H9 (cell line): Measurements from ENCODE around the gene BORCS6. TPM values are rescaled to one million over a fixed set of nuclear protein-coding genes. Genes with fewer than 3 reads are reported as not detected.

Experiments
- DNase-seq: peaks from one replicate; pipeline ENCODE4 v3.0.0-alpha.2; 2017
- H2AFZ ChIP-seq: one replicate; pipeline ENCODE4 v1.6.1; 2013; ENCODE audit warnings: mild to moderate bottlenecking, low read length, control low read depth, moderate library complexity
- H2AK5ac ChIP-seq: 2 replicates; pipeline ENCODE4 v1.6.1; 2013; ENCODE audit warnings: low read length, control low read depth, mixed read lengths; ENCODE audit not compliant: insufficient read length
- H2BK120ac ChIP-seq: one replicate; pipeline ENCODE4 v1.6.1; 2013; ENCODE audit warnings: low read depth, mild to moderate bottlenecking, low read length, control low read depth, inconsistent platforms; ENCODE audit not compliant: poor library complexity, severe bottlenecking
- H2BK12ac ChIP-seq: 2 replicates; pipeline ENCODE4 v1.6.1; 2013; ENCODE audit warnings: low read length, control low read depth, mixed read lengths, low read depth; ENCODE audit not compliant: insufficient read length
- H2BK15ac ChIP-seq: 2 replicates; pipeline ENCODE4 v1.6.1; 2013; ENCODE audit warnings: low read depth, low read length, control low read depth
- H2BK20ac ChIP-seq: one replicate; pipeline ENCODE4 v1.6.1; 2013; ENCODE audit warnings: low read depth, mild to moderate bottlenecking, low read length, control low read depth, inconsistent platforms; ENCODE audit not compliant: poor library complexity, severe bottlenecking
- H2BK5ac ChIP-seq: 2 replicates; pipeline ENCODE4 v1.6.1; 2013; ENCODE audit warnings: low read length, control low read depth, mixed read lengths; ENCODE audit not compliant: insufficient read length
- H3K14ac ChIP-seq: 2 replicates; pipeline ENCODE4 v1.6.1; 2013; ENCODE audit warnings: low read length, control low read depth; ENCODE audit not compliant: insufficient read depth
- H3K18ac ChIP-seq: 2 replicates; pipeline ENCODE4 v1.6.1; 2013; ENCODE audit warnings: low read depth, mild to moderate bottlenecking, mixed read lengths, low read length, control low read depth; ENCODE audit not compliant: insufficient read length
- H3K23ac ChIP-seq: 2 replicates; pipeline ENCODE4 v1.6.1; 2013; ENCODE audit warnings: low read length, control low read depth, mixed read lengths, low read depth; ENCODE audit not compliant: insufficient read length
- H3K23me2 ChIP-seq: 2 replicates; pipeline ENCODE4 v1.6.1; 2013; ENCODE audit warnings: low read depth, mild to moderate bottlenecking, mixed read lengths, low read length, control low read depth; ENCODE audit not compliant: insufficient read length, poor library complexity, severe bottlenecking
- H3K27ac ChIP-seq: 2 replicates; pipeline ENCODE4 v1.5.1; 2013; ENCODE audit warnings: low read length, control low read depth, mixed read lengths, low read depth; ENCODE audit not compliant: insufficient read length
- H3K27me3 ChIP-seq: 2 replicates; pipeline ENCODE4 v1.6.1; 2013; ENCODE audit warnings: low read length, control low read depth, inconsistent platforms; ENCODE audit not compliant: insufficient read depth
- H3K4ac ChIP-seq: 2 replicates; pipeline ENCODE4 v1.6.1; 2013; ENCODE audit warnings: low read depth, mild to moderate bottlenecking, control low read depth, inconsistent platforms, low read length, moderate library complexity
- H3K4me1 ChIP-seq: 2 replicates; pipeline ENCODE4 v1.6.1; 2013; ENCODE audit warnings: low read length, control low read depth, inconsistent platforms; ENCODE audit not compliant: insufficient read depth
- H3K4me2 ChIP-seq: 2 replicates; pipeline ENCODE4 v1.6.1; 2013; ENCODE audit warnings: low read length, control low read depth, mixed read lengths; ENCODE audit not compliant: insufficient read length, insufficient read depth
- H3K56ac ChIP-seq: 2 replicates; pipeline ENCODE4 v1.6.1; 2013; ENCODE audit warnings: low read depth, mild to moderate bottlenecking, mixed read lengths, low read length, control low read depth; ENCODE audit not compliant: insufficient read length
- H3K79me1 ChIP-seq: 2 replicates; pipeline ENCODE4 v1.6.1; 2013; ENCODE audit warnings: low read depth, mild to moderate bottlenecking, moderate library complexity, low read length, control low read depth, inconsistent platforms; ENCODE audit not compliant: insufficient read depth, poor library complexity, severe bottlenecking
- H3K79me2 ChIP-seq: 2 replicates; pipeline ENCODE4 v1.6.1; 2013; ENCODE audit warnings: low read length, control low read depth, inconsistent platforms; ENCODE audit not compliant: insufficient read depth
- H3K9ac ChIP-seq: 2 replicates; pipeline ENCODE4 v1.6.1; 2013; ENCODE audit warnings: low read length, control low read depth, mixed read lengths; ENCODE audit not compliant: insufficient read length; ENCODE audit errors: extremely low read depth
- H3K9me3 ChIP-seq: one replicate; pipeline ENCODE4 v1.6.1; 2013; ENCODE audit warnings: low read depth, low read length, inconsistent platforms; ENCODE audit not compliant: control insufficient read depth
- H3T11ph ChIP-seq: one replicate; pipeline ENCODE4 v1.6.1; 2013; ENCODE audit warnings: mild to moderate bottlenecking, low read length, control low read depth, inconsistent platforms
- H4K20me1 ChIP-seq: one replicate; pipeline ENCODE4 v1.6.1; 2013; ENCODE audit not compliant: control insufficient read depth, insufficient read length, insufficient read depth
- H4K5ac ChIP-seq: 2 replicates; pipeline ENCODE4 v1.6.1; 2013; ENCODE audit warnings: low read depth, mild to moderate bottlenecking, mixed read lengths, low read length, control low read depth; ENCODE audit not compliant: insufficient read length
- H4K8ac ChIP-seq: replicated peaks from 2 replicates; pipeline ENCODE4 v1.6.1; 2013; ENCODE audit warnings: low read length, control low read depth, mixed read lengths, low read depth; ENCODE audit not compliant: insufficient read length
- H4K91ac ChIP-seq: 2 replicates; pipeline ENCODE4 v1.6.1; 2013; ENCODE audit warnings: low read depth, mild to moderate bottlenecking, moderate library complexity, mixed read lengths, low read length, control low read depth; ENCODE audit not compliant: insufficient read length
- H3K27ac Mint-ChIP-seq, 3 experiments: 2 replicates in 2 of 3; 3 replicates in 1 of 3; pipeline ENCODE4 v1.8.0; 2020 to 2021; ENCODE audit warnings: mixed read lengths in 3 of 3, mild to moderate bottlenecking in 1 of 3, moderate library complexity in 1 of 3
- H3K27me3 Mint-ChIP-seq: 2 replicates; pipeline ENCODE4 v1.8.0; 2021; ENCODE audit warnings: low read depth, mild to moderate bottlenecking, moderate library complexity, mixed read lengths
- H3K36me3 Mint-ChIP-seq, 3 experiments: 2 replicates in 2 of 3; 3 replicates in 1 of 3; pipeline ENCODE4 v1.8.0; 2020 to 2021; ENCODE audit warnings: low read depth in 3 of 3, mixed read lengths in 3 of 3; ENCODE audit not compliant: insufficient read depth in 1 of 3
- H3K4me1 Mint-ChIP-seq, 2 experiments: 2 replicates each; pipeline ENCODE4 v1.8.0; 2020; ENCODE audit warnings: mixed read lengths in 2 of 2
- H3K4me3 Mint-ChIP-seq, 2 experiments: 2 replicates in 1 of 2; 3 replicates in 1 of 2; pipeline ENCODE4 v1.8.0; 2020 to 2021; ENCODE audit warnings: mild to moderate bottlenecking in 2 of 2, mixed read lengths in 2 of 2, moderate library complexity in 1 of 2
- H3K9me3 Mint-ChIP-seq, 2 experiments: 2 replicates in 1 of 2; 3 replicates in 1 of 2; pipeline ENCODE4 v1.8.0; 2020; ENCODE audit warnings: mild to moderate bottlenecking in 2 of 2, mixed read lengths in 2 of 2, moderate library complexity in 1 of 2
- WGBS: extraction: QIAGEN DNeasy Blood & Tissue Kit; methylation state at CpG from one replicate; pipeline ENCODE4 v1.1.7; 2013; ENCODE audit warnings: missing lambda C conversion rate, low lambda C conversion rate, mixed read lengths; ENCODE audit not compliant: insufficient read length; ENCODE audit errors: extremely low coverage; 5-methylcytosine and 5-hydroxymethylcytosine counted together
- total RNA-seq: library from RNA; stranded (reverse); gene quantifications from 2 replicates; pipeline ENCODE4 v1.2.1, GENCODE V29; 2021
- TF ChIP-seq, protein P1 (sequence below): fragments of 200-600 bp; sonication (generic); conservative IDR thresholded peaks from 3 replicates; pipeline ENCODE4 v1.8.0; 2021; ENCODE audit warnings: antibody characterized with exemption, mild to moderate bottlenecking

Gene BORCS6
- total RNA-seq, 1 experiment from 2014 or later: 3.1 TPM

GRCh38 chr17:8175795-8176196, 14.2 kb downstream of the BORCS6 start:
- H3K27me3 Mint-ChIP-seq: no peaks in the 10 kb centered on the region
- TF ChIP-seq, protein P1, sequence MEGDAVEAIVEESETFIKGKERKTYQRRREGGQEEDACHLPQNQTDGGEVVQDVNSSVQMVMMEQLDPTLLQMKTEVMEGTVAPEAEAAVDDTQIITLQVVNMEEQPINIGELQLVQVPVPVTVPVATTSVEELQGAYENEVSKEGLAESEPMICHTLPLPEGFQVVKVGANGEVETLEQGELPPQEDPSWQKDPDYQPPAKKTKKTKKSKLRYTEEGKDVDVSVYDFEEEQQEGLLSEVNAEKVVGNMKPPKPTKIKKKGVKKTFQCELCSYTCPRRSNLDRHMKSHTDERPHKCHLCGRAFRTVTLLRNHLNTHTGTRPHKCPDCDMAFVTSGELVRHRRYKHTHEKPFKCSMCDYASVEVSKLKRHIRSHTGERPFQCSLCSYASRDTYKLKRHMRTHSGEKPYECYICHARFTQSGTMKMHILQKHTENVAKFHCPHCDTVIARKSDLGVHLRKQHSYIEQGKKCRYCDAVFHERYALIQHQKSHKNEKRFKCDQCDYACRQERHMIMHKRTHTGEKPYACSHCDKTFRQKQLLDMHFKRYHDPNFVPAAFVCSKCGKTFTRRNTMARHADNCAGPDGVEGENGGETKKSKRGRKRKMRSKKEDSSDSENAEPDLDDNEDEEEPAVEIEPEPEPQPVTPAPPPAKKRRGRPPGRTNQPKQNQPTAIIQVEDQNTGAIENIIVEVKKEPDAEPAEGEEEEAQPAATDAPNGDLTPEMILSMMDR: no peak

More at GRCh38 chr17:8175795-8176196, 14.2 kb downstream of the BORCS6 start:
- Histone ChIP-seq H4K91ac (no peak overlapping the region), H3K4me2 (peak overlapping the region; percentile 55), H3K27me3 (no peaks in the 10 kb centered on the region), H3K4ac (no peak overlapping the region), H3K18ac (no peak overlapping the region), H2BK20ac (no peak overlapping the region), H3K27ac (no peak overlapping the region), H4K5ac (no peak overlapping the region), H2AK5ac (no peak overlapping the region), H3K14ac (no peak overlapping the region), H3K9me3 (no peaks in the 10 kb centered on the region), H3K23ac (no peak overlapping the region), H4K20me1 (no peaks in the 10 kb centered on the region), H2BK5ac (no peak overlapping the region), H3K79me1 (no peaks in the 10 kb centered on the region), H2BK15ac (no peak overlapping the region), H2BK120ac (no peak overlapping the region), H3T11ph (no peak overlapping the region), H3K56ac (no peak overlapping the region), H2AFZ (no peak overlapping the region), H3K9ac (peak overlapping the region; percentile 39), H3K23me2 (peaks cover 10% of the 10 kb centered on the region), H4K8ac (no peak overlapping the region), H2BK12ac (no peak overlapping the region), H3K79me2 (no peaks in the 10 kb centered on the region), H3K4me1 (peaks cover 5% of the 10 kb centered on the region; the same call in 1 of the 2 replicates)
- Mint-ChIP-seq H3K36me3 (no peaks in the 10 kb centered on the region), H3K4me1 (peaks cover 26 to 28% of the 10 kb centered on the region in 2 experiments), H3K27ac (peak overlapping the region; percentile 55 to 95 (median 84); a peak in 6 of 7 replicates), H3K4me3 (peak overlapping the region; percentile 89 to 93), H3K9me3 (no peaks in the 10 kb centered on the region; a peak in 1 of 5 replicates)
- no peak for DNase-seq
- no CpG with 5 or more reads among the region's 11 CpGs for WGBS
